ENCODE measurements around the gene COL18A1.

COL18A1 gene

GRCh38 chr21:45374826-45375455 is 30.0 kb upstream of the COL18A1 start:
- no peak overlapping the region for H3K9ac ChIP-seq (ENCODE audit: low read depth, low read length)
- H3K4me1 ChIP-seq (ENCODE audit: insufficient read depth, low read length), result peaks cover 5% of the 10 kb centered on the region; the same call in 1 of the 2 replicates
- H3K9me3 ChIP-seq (ENCODE audit: control insufficient read depth, insufficient read depth, low read length), result peaks cover 20% of the 10 kb centered on the region
- H3K36me3 ChIP-seq (ENCODE audit: insufficient read depth, low read length), result no peaks in the 10 kb centered on the region

- peaks cover 5% of the 10 kb centered on the region; the same call in 1 of the 2 replicates for H3K4me1 ChIP-seq (ENCODE audit: insufficient read depth, low read length)
- no peak overlapping the region for H3K9ac ChIP-seq (ENCODE audit: low read depth, low read length)
- peaks cover 20% of the 10 kb centered on the region for H3K9me3 ChIP-seq (ENCODE audit: control insufficient read depth, insufficient read depth, low read length)
- no peaks in the 10 kb centered on the region for H3K36me3 ChIP-seq (ENCODE audit: insufficient read depth, low read length)
These were observed 28.3 kb upstream of the COL18A1 start for GRCh38 chr21:45376459-45377324.

- no peak overlapping the region; the same call in 1 of the 2 replicates for H3K9ac ChIP-seq (ENCODE audit: low read depth, low read length)
- H3K4me1 ChIP-seq (ENCODE audit: insufficient read depth, low read length), result peaks cover 5% of the 10 kb centered on the region; the same call in 1 of the 2 replicates
- peaks cover 17% of the 10 kb centered on the region for H3K9me3 ChIP-seq (ENCODE audit: control insufficient read depth, insufficient read depth, low read length)
- no peaks in the 10 kb centered on the region for H3K36me3 ChIP-seq (ENCODE audit: insufficient read depth, low read length)
These were observed 27.6 kb upstream of the COL18A1 start for GRCh38 chr21:45377325-45377709.

- peaks cover 15% of the 10 kb centered on the region for H3K9me3 ChIP-seq (ENCODE audit: control insufficient read depth, insufficient read depth, low read length)
- peaks cover 5% of the 10 kb centered on the region; the same call in 1 of the 2 replicates for H3K4me1 ChIP-seq (ENCODE audit: insufficient read depth, low read length)
- H3K9ac ChIP-seq (ENCODE audit: low read depth, low read length), result no peak overlapping the region
- H3K36me3 ChIP-seq (ENCODE audit: insufficient read depth, low read length), result no peaks in the 10 kb centered on the region
These were observed 27.1 kb upstream of the COL18A1 start for GRCh38 chr21:45377866-45378257.

- Histone ChIP-seq H3K36me3 (ENCODE audit: insufficient read depth, low read length) (no peaks in the 10 kb centered on the region), H3K9me3 (ENCODE audit: control insufficient read depth, insufficient read depth, low read length) (peaks cover 15% of the 10 kb centered on the region), H3K9ac (ENCODE audit: low read depth, low read length) (no peak overlapping the region), H3K4me1 (ENCODE audit: insufficient read depth, low read length) (peaks cover 5% of the 10 kb centered on the region; the same call in 1 of the 2 replicates)
These were observed 26.6 kb upstream of the COL18A1 start for GRCh38 chr21:45378258-45378966.

- Histone ChIP-seq H3K36me3 (ENCODE audit: insufficient read depth, low read length) (no peaks in the 10 kb centered on the region), H3K9ac (ENCODE audit: low read depth, low read length) (no peak overlapping the region), H3K4me1 (ENCODE audit: insufficient read depth, low read length) (peaks cover 5% of the 10 kb centered on the region; the same call in 1 of the 2 replicates), H3K9me3 (ENCODE audit: control insufficient read depth, insufficient read depth, low read length) (peaks cover 15% of the 10 kb centered on the region)
These were observed 25.6 kb upstream of the COL18A1 start for GRCh38 chr21:45379171-45379900.

- no peak overlapping the region for H3K9ac ChIP-seq (ENCODE audit: low read depth, low read length)
- peaks cover 5% of the 10 kb centered on the region; the same call in 1 of the 2 replicates for H3K4me1 ChIP-seq (ENCODE audit: insufficient read depth, low read length)
- peaks cover 15% of the 10 kb centered on the region for H3K9me3 ChIP-seq (ENCODE audit: control insufficient read depth, insufficient read depth, low read length)
- no peaks in the 10 kb centered on the region for H3K36me3 ChIP-seq (ENCODE audit: insufficient read depth, low read length)
These were observed 25.0 kb upstream of the COL18A1 start for GRCh38 chr21:45379901-45380330.

GRCh38 chr21:45380566-45380965 is 24.4 kb upstream of the COL18A1 start:
- H3K36me3 ChIP-seq (ENCODE audit: insufficient read depth, low read length), result no peaks in the 10 kb centered on the region

GRCh38 chr21:45381036-45381787 is 23.8 kb upstream of the COL18A1 start:
- peaks cover 15% of the 10 kb centered on the region for H3K9me3 ChIP-seq (ENCODE audit: control insufficient read depth, insufficient read depth, low read length)
- H3K36me3 ChIP-seq (ENCODE audit: insufficient read depth, low read length), result no peaks in the 10 kb centered on the region
- H3K9ac ChIP-seq (ENCODE audit: low read depth, low read length), result no peak overlapping the region
- H3K4me1 ChIP-seq (ENCODE audit: insufficient read depth, low read length), result peaks cover 5% of the 10 kb centered on the region; the same call in 1 of the 2 replicates

More at GRCh38 chr21:45380566-45380965, 24.4 kb upstream of the COL18A1 start:
- H3K4me1 ChIP-seq (ENCODE audit: insufficient read depth, low read length), result peaks cover 5% of the 10 kb centered on the region; the same call in 1 of the 2 replicates
- no peak overlapping the region for H3K9ac ChIP-seq (ENCODE audit: low read depth, low read length)
- peaks cover 15% of the 10 kb centered on the region for H3K9me3 ChIP-seq (ENCODE audit: control insufficient read depth, insufficient read depth, low read length)

GRCh38 chr21:45381865-45382696 is 22.9 kb upstream of the COL18A1 start:
- Histone ChIP-seq H3K9me3 (ENCODE audit: control insufficient read depth, insufficient read depth, low read length) (peaks cover 8% of the 10 kb centered on the region), H3K36me3 (ENCODE audit: insufficient read depth, low read length) (no peaks in the 10 kb centered on the region), H3K9ac (ENCODE audit: low read depth, low read length) (no peak overlapping the region), H3K4me1 (ENCODE audit: insufficient read depth, low read length) (peaks cover 5% of the 10 kb centered on the region; the same call in 1 of the 2 replicates)

GRCh38 chr21:45382697-45382997 is 22.3 kb upstream of the COL18A1 start:
- Histone ChIP-seq H3K4me1 (ENCODE audit: insufficient read depth, low read length) (peaks cover 4% of the 10 kb centered on the region; the same call in 1 of the 2 replicates), H3K9ac (ENCODE audit: low read depth, low read length) (no peak overlapping the region), H3K9me3 (ENCODE audit: control insufficient read depth, insufficient read depth, low read length) (peaks cover 2% of the 10 kb centered on the region; the same call in 1 of the 2 replicates), H3K36me3 (ENCODE audit: insufficient read depth, low read length) (no peaks in the 10 kb centered on the region)

GRCh38 chr21:45383111-45383614 is 21.8 kb upstream of the COL18A1 start:
- H3K9me3 ChIP-seq (ENCODE audit: control insufficient read depth, insufficient read depth, low read length), result no peaks in the 10 kb centered on the region
- no peak overlapping the region for H3K9ac ChIP-seq (ENCODE audit: low read depth, low read length)
- H3K4me1 ChIP-seq (ENCODE audit: insufficient read depth, low read length), result peaks cover 2% of the 10 kb centered on the region; the same call in 1 of the 2 replicates
- no peaks in the 10 kb centered on the region for H3K36me3 ChIP-seq (ENCODE audit: insufficient read depth, low read length)
